HL-60 (cell line): ENCODE data around the gene PCDHGB6.

Source experiments
- DNase-seq, 2 experiments: peaks; one replicate each; pipeline ENCODE4 v3.0.0-alpha.2; 2010 to 2020; ENCODE audit warnings: low read depth in 1 of 2, low spot score in 1 of 2
- H3K27ac ChIP-seq: fragments of 250-450 bp; sonication (Bioruptor Pico); replicated peaks from 2 replicates; pipeline ENCODE4 v1.5.1; 2020; ENCODE audit warnings: mild to moderate bottlenecking, moderate library complexity
- H3K27me3 ChIP-seq: fragments of 250-450 bp; sonication (Bioruptor Pico); 2 replicates; pipeline ENCODE4 v1.5.1; 2021; ENCODE audit warnings: mild to moderate bottlenecking, moderate library complexity; ENCODE audit not compliant: insufficient read depth, poor library complexity, severe bottlenecking
- H3K4me3 ChIP-seq: replicated peaks from 2 replicates; pipeline ENCODE4 v1.5.1; 2011; ENCODE audit warnings: mild to moderate bottlenecking, control low read depth, low read length; ENCODE audit not compliant: insufficient read depth
- CTCF ChIP-seq: IDR thresholded peaks from one replicate; pipeline ENCODE4 v1.5.1; 2011; ENCODE audit warnings: low read length, control low read depth, inconsistent platforms; ENCODE audit not compliant: insufficient read depth
- GABPA ChIP-seq: IDR thresholded peaks from 2 replicates; pipeline ENCODE4 v1.6.1; 2012; ENCODE audit warnings: low read depth
- POLR2AphosphoS5 ChIP-seq: IDR thresholded peaks from 2 replicates; pipeline ENCODE4 v1.6.1; 2012; ENCODE audit warnings: low read depth
- SPI1 ChIP-seq: IDR thresholded peaks from 2 replicates; pipeline ENCODE4 v1.6.1; 2012; ENCODE audit warnings: low read depth, mild to moderate bottlenecking, borderline replicate concordance
- TF ChIP-seq, protein P1 (sequence below): IDR thresholded peaks from 2 replicates; pipeline ENCODE4 v1.6.1; 2012; ENCODE audit warnings: low read depth; ENCODE audit not compliant: insufficient replicate concordance

The PCDHGB6 gene

GRCh38 chr5:141363952-141364660 lies 43.7 kb upstream of the PCDHGB6 start, which contains the start of gene PCDHGA5:
TSS of gene PCDHGA5 (plus strand) at chr5:141364162. CDS start at chr5:141364331, 169 bp downstream.
- TF ChIP-seq, protein P1, sequence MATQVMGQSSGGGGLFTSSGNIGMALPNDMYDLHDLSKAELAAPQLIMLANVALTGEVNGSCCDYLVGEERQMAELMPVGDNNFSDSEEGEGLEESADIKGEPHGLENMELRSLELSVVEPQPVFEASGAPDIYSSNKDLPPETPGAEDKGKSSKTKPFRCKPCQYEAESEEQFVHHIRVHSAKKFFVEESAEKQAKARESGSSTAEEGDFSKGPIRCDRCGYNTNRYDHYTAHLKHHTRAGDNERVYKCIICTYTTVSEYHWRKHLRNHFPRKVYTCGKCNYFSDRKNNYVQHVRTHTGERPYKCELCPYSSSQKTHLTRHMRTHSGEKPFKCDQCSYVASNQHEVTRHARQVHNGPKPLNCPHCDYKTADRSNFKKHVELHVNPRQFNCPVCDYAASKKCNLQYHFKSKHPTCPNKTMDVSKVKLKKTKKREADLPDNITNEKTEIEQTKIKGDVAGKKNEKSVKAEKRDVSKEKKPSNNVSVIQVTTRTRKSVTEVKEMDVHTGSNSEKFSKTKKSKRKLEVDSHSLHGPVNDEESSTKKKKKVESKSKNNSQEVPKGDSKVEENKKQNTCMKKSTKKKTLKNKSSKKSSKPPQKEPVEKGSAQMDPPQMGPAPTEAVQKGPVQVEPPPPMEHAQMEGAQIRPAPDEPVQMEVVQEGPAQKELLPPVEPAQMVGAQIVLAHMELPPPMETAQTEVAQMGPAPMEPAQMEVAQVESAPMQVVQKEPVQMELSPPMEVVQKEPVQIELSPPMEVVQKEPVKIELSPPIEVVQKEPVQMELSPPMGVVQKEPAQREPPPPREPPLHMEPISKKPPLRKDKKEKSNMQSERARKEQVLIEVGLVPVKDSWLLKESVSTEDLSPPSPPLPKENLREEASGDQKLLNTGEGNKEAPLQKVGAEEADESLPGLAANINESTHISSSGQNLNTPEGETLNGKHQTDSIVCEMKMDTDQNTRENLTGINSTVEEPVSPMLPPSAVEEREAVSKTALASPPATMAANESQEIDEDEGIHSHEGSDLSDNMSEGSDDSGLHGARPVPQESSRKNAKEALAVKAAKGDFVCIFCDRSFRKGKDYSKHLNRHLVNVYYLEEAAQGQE: no peak
- TF ChIP-seq SPI1: no peak
- TF ChIP-seq GABPA: no peak
- no peak for TF ChIP-seq POLR2AphosphoS5
- TF ChIP-seq CTCF: no peak
- Histone ChIP-seq H3K4me3 (peak within 1 kb of the TSS; percentile 16), H3K27ac (no peak within 1 kb of the TSS), H3K27me3 (no peaks in the 10 kb centered on the region)
- no peak for DNase-seq

GRCh38 chr5:141366016-141366896 lies 41.6 kb upstream of the PCDHGB6 start:
- DNase-seq: no peak
- no peak overlapping the region for H3K27ac ChIP-seq
- H3K4me3 ChIP-seq: no peak overlapping the region
- H3K27me3 ChIP-seq: no peaks in the 10 kb centered on the region
- no peak for TF ChIP-seq POLR2AphosphoS5
- TF ChIP-seq, protein P1: no peak
- TF ChIP-seq GABPA: no peak
- no peak for TF ChIP-seq SPI1
- no peak for TF ChIP-seq CTCF

DNA sequence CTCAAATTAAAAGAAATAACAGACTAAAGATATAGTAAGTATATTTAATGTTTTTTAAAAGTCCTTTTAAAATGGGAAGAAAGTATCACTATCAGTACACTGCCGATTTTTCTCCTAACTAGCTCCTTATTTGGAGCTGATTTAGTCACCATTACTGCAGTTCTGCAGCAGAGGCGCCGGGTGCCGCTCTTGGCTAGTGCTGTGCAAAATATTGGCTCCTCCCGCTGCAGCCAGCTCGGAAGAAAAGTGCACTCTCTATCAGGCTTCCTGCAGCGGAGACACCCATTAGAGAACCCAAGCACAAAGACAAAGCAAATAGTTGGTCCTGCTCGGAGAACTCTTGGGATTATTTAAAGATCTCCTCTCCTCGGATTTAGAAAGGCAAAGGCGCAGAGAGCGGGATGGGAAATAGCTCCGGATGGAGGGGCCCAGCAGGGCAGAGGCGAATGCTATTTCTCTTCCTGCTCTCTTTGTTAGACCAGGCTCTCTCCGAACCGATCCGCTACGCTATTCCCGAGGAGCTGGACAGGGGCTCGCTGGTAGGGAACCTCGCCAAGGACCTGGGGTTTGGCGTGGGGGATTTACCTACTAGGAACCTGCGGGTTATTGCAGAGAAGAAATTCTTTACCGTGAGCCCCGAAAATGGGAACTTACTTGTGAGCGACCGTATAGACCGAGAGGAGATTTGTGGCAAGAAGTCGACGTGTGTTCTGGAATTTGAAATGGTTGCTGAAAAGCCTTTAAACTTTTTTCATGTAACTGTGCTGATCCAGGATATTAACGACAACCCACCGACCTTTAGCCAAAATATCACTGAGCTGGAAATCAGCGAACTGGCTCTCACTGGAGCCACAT lies 37.6 kb upstream of the PCDHGB6 start, which contains the start of gene PCDHGB3:
Gene PCDHGB3 (plus strand): TSS at position 249 of the 855 bp plus-strand sequence. CDS start 153 bp downstream, at position 402.
- DNase-seq: peak; percentile 55 to 81
- Histone ChIP-seq H3K27me3 (no peaks in the 10 kb centered on the region), H3K27ac (no peak within 1 kb of the TSS), H3K4me3 (peak within 1 kb of the TSS; percentile 56)
- TF ChIP-seq CTCF: peak; percentile 70
- TF ChIP-seq SPI1: no peak
- TF ChIP-seq, protein P1: peak; percentile 27
- no peak for TF ChIP-seq POLR2AphosphoS5
